GM23338 (cell line): ENCODE results near the gene NR1D1. TPM values are rescaled to one million over a fixed set of nuclear protein-coding genes. Genes with fewer than 3 reads are reported as not detected.

ENCODE experiments used
- ATAC-seq: fragments of 200-7000 bp; cut with Tn5 transposase; 3 replicates; pipeline ENCODE4 v1.9.1; 2020
- DNase-seq: peaks from one replicate; pipeline ENCODE4 v3.0.0-alpha.2; 2015; ENCODE audit warnings: low spot score
- H2AFZ ChIP-seq: fragments of 200-600 bp; sonication (generic); 2 replicates; pipeline ENCODE4 v1.8.0; 2016; ENCODE audit warnings: antibody characterized with exemption, mild to moderate bottlenecking, moderate library complexity
- H3F3A ChIP-seq: fragments of 200-600 bp; sonication (generic); replicated peaks from 2 replicates; pipeline ENCODE4 v1.8.0; 2017; ENCODE audit warnings: antibody characterized with exemption, mixed run types, low read depth
- H3K27ac ChIP-seq: fragments of 200-600 bp; sonication (generic); 2 replicates; pipeline ENCODE4 v1.6.1; 2016; ENCODE audit warnings: low read depth
- H3K27me3 ChIP-seq: fragments of 200-600 bp; sonication (generic); 2 replicates; pipeline ENCODE4 v1.8.0; 2016; ENCODE audit warnings: mild to moderate bottlenecking, mixed run types, moderate library complexity; ENCODE audit not compliant: insufficient read depth
- H3K36me3 ChIP-seq: fragments of 200-600 bp; sonication (generic); 2 replicates; pipeline ENCODE4 v1.8.0; 2016; ENCODE audit warnings: mild to moderate bottlenecking; ENCODE audit not compliant: insufficient read depth
- H3K4me1 ChIP-seq: fragments of 200-600 bp; sonication (generic); 2 replicates; pipeline ENCODE4 v1.8.0; 2016; ENCODE audit warnings: mild to moderate bottlenecking, moderate library complexity; ENCODE audit not compliant: insufficient read depth
- H3K4me2 ChIP-seq: fragments of 200-600 bp; sonication (generic); 2 replicates; pipeline ENCODE4 v1.7.1; 2017; ENCODE audit warnings: mixed run types
- H3K4me3 ChIP-seq: fragments of 200-600 bp; sonication (generic); 2 replicates; pipeline ENCODE4 v1.6.1; 2016; ENCODE audit warnings: mixed run types
- H3K79me2 ChIP-seq: fragments of 200-600 bp; sonication (generic); replicated peaks from 2 replicates; pipeline ENCODE4 v1.8.0; 2017; ENCODE audit warnings: mild to moderate bottlenecking; ENCODE audit not compliant: insufficient read depth
- H3K9me2 ChIP-seq: fragments of 200-600 bp; sonication (generic); 2 replicates; pipeline ENCODE4 v1.8.0; 2017; ENCODE audit not compliant: insufficient read depth
- H4K20me1 ChIP-seq: fragments of 200-600 bp; sonication (generic); replicated peaks from 2 replicates; pipeline ENCODE4 v1.8.0; 2017; ENCODE audit warnings: mild to moderate bottlenecking; ENCODE audit not compliant: insufficient read depth
- H3K27ac Mint-ChIP-seq: 2 replicates; pipeline ENCODE4 v1.8.0; 2020; ENCODE audit warnings: inconsistent platforms, mild to moderate bottlenecking, moderate library complexity, mixed read lengths
- H3K27me3 Mint-ChIP-seq: 3 replicates; pipeline ENCODE4 v1.8.0; 2022; ENCODE audit warnings: low read depth, mild to moderate bottlenecking, moderate library complexity, mixed read lengths, inconsistent platforms; ENCODE audit not compliant: insufficient read depth, poor library complexity
- H3K36me3 Mint-ChIP-seq: 3 replicates; pipeline ENCODE4 v1.8.0; 2021; ENCODE audit warnings: low read depth, mild to moderate bottlenecking, inconsistent platforms, moderate library complexity, mixed read lengths
- H3K4me1 Mint-ChIP-seq: 3 replicates; pipeline ENCODE4 v1.8.0; 2020; ENCODE audit warnings: mild to moderate bottlenecking, inconsistent platforms, mixed read lengths
- H3K4me3 Mint-ChIP-seq: 3 replicates; pipeline ENCODE4 v1.8.0; 2021; ENCODE audit warnings: moderate library complexity, mild to moderate bottlenecking, inconsistent platforms, mixed read lengths
- H3K9me3 Mint-ChIP-seq: 3 replicates; pipeline ENCODE4 v1.8.0; 2020; ENCODE audit warnings: moderate library complexity, mild to moderate bottlenecking, inconsistent platforms, mixed read lengths
- CREB1 ChIP-seq: fragments of 250-450 bp; sonication (Bioruptor Pico); IDR thresholded peaks from 2 replicates; pipeline ENCODE4 v1.5.0; 2020; ENCODE audit warnings: low read depth, mild to moderate bottlenecking, moderate library complexity
- EZH2 ChIP-seq: fragments of 200-600 bp; sonication (generic); IDR thresholded peaks from one replicate; pipeline ENCODE4 v1.8.0; 2017; ENCODE audit warnings: antibody characterized with exemption, mild to moderate bottlenecking, low read depth; ENCODE audit not compliant: unreplicated experiment
- EZH2phosphoT487 ChIP-seq: fragments of 200-600 bp; sonication (generic); IDR thresholded peaks from one replicate; pipeline ENCODE4 v1.8.1; 2018; ENCODE audit warnings: antibody characterized with exemption; ENCODE audit not compliant: unreplicated experiment
- JUNB ChIP-seq: IDR thresholded peaks from one replicate; pipeline ENCODE4 v1.6.1; 2016; ENCODE audit warnings: antibody characterized with exemption; ENCODE audit not compliant: unreplicated experiment
- NANOG ChIP-seq: IDR thresholded peaks from 2 replicates; pipeline ENCODE4 v1.6.1; 2016; ENCODE audit warnings: antibody characterized with exemption, borderline replicate concordance
- POLR2AphosphoS5 ChIP-seq: IDR thresholded peaks from 2 replicates; pipeline ENCODE4 v1.6.1; 2016; ENCODE audit warnings: antibody characterized with exemption, low read depth
- REST ChIP-seq: IDR thresholded peaks from one replicate; pipeline ENCODE4 v1.6.1; 2018; ENCODE audit warnings: antibody characterized with exemption; ENCODE audit not compliant: unreplicated experiment
- STAT1 ChIP-seq: IDR thresholded peaks from one replicate; pipeline ENCODE4 v1.6.1; 2016; ENCODE audit warnings: antibody characterized with exemption; ENCODE audit not compliant: unreplicated experiment
- ZNF114 ChIP-seq: fragments of 250-450 bp; sonication (Bioruptor Pico); IDR thresholded peaks from 2 replicates; pipeline ENCODE4 v1.5.0; 2020; ENCODE audit warnings: mild to moderate bottlenecking, moderate library complexity
- ZNF331 ChIP-seq: fragments of 250-450 bp; sonication (Bioruptor Pico); IDR thresholded peaks from 2 replicates; pipeline ENCODE4 v1.5.0; 2020; ENCODE audit warnings: low read depth, mild to moderate bottlenecking, moderate library complexity
- ZNF462 ChIP-seq: fragments of 250-450 bp; sonication (Bioruptor Pico); IDR thresholded peaks from 2 replicates; pipeline ENCODE4 v1.5.0; 2020; ENCODE audit warnings: mild to moderate bottlenecking, moderate library complexity
- polyA plus RNA-seq: library from polyadenylated mRNA; unstranded; fragments of >200 nt; fragmentation: Nextera tagmentation; extraction: Ambion mirVana; gene quantifications from 2 replicates; pipeline ENCODE4 v1.2.1, GENCODE V29; 2016
- total RNA-seq: library from RNA; depleted of rRNA; stranded (reverse); fragments of >200 nt; shearing (Covaris generic); gene quantifications from 2 replicates; pipeline ENCODE4 v1.2.3, GENCODE V29; 2014
- TF ChIP-seq, protein P1 (sequence below), 2 experiments: fragments of 200-600 bp in 1 of 2; sonication (generic) in 1 of 2; conservative IDR thresholded peaks; 2 replicates each; pipeline versions ENCODE4 v1.5.1 to v1.6.1; 2016 to 2017; ENCODE audit warnings: antibody characterized with exemption in 2 of 2, low read depth in 2 of 2, mild to moderate bottlenecking in 2 of 2, moderate library complexity in 1 of 2
- TF ChIP-seq, protein P2 (sequence below): IDR thresholded peaks from 2 replicates; pipeline ENCODE4 v1.6.1; 2016; ENCODE audit warnings: antibody characterized with exemption

The NR1D1 gene
- total and polyA plus RNA-seq, 2 experiments from 2014 or later: 3.3 to 4.2 TPM

DNA sequence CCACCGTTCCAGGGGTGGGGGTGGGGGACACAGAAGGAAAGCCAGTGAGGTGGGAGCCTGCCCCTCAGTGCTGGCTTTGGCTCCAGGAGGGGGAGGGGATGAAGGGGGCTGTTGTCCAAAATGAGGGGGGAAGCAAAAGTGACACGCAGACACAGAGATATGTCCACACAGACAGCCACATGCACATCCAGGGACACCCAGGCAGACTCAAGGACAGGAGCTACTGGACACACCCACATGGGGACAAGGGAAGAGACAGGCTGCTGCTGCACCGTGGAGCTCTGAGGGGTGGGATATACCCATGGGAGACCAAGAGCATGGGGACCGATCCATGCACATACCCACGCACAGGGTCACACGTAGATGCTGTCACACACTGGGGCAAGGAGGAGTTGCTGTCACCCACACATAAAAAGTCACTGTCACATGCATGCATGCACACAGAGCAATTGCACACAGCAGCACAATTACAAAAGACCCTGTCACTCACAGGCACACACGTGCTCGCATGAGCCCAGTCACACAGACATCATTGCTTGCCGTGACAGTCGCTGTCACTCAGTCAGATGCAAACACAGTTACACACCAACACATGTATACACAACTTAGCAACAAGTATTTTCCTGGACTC is 36.4 kb downstream of the NR1D1 start:
- Histone ChIP-seq H3K27me3 (peaks cover 20% of the 10 kb centered on the region), H3K36me3 (no peaks in the 10 kb centered on the region), H2AFZ (no peak overlapping the region), H3K27ac (no peak overlapping the region), H3K4me1 (peaks cover 43% of the 10 kb centered on the region), H3K4me2 (peak overlapping the region; percentile 89), H3F3A (0 out of 2 replicates have a peak, but pooled peaks cover 26% of the 10 kb centered on the region), H3K9me2 (no peaks in the 10 kb centered on the region), H3K4me3 (peak overlapping the region; percentile 92), H3K79me2 (no peaks in the 10 kb centered on the region), H4K20me1 (no peaks in the 10 kb centered on the region)
- Mint-ChIP-seq H3K27me3 (peaks cover 30% of the 10 kb centered on the region), H3K9me3 (no peaks in the 10 kb centered on the region), H3K4me3 (peak overlapping the region; percentile 82), H3K27ac (no peak overlapping the region), H3K4me1 (peaks cover 66% of the 10 kb centered on the region), H3K36me3 (no peaks in the 10 kb centered on the region)
- DNase-seq: no peak
- no peak for ATAC-seq
- TF ChIP-seq POLR2AphosphoS5 (no peak), CREB1 (CRISPR knock-in tag) (no peak), REST (no peak), ZNF462 (no peak), ZNF331 (CRISPR knock-in tag) (no peak), ZNF114 (no peak), STAT1 (no peak), NANOG (no peak), EZH2phosphoT487 (no peak), EZH2 (no peak), JUNB (no peak)
- TF ChIP-seq, protein P1, sequence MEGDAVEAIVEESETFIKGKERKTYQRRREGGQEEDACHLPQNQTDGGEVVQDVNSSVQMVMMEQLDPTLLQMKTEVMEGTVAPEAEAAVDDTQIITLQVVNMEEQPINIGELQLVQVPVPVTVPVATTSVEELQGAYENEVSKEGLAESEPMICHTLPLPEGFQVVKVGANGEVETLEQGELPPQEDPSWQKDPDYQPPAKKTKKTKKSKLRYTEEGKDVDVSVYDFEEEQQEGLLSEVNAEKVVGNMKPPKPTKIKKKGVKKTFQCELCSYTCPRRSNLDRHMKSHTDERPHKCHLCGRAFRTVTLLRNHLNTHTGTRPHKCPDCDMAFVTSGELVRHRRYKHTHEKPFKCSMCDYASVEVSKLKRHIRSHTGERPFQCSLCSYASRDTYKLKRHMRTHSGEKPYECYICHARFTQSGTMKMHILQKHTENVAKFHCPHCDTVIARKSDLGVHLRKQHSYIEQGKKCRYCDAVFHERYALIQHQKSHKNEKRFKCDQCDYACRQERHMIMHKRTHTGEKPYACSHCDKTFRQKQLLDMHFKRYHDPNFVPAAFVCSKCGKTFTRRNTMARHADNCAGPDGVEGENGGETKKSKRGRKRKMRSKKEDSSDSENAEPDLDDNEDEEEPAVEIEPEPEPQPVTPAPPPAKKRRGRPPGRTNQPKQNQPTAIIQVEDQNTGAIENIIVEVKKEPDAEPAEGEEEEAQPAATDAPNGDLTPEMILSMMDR (conservative IDR thresholded peaks at IDR 0.05; ENCODE audit: low read depth in 2 of 2): no peak
- TF ChIP-seq, protein P2, sequence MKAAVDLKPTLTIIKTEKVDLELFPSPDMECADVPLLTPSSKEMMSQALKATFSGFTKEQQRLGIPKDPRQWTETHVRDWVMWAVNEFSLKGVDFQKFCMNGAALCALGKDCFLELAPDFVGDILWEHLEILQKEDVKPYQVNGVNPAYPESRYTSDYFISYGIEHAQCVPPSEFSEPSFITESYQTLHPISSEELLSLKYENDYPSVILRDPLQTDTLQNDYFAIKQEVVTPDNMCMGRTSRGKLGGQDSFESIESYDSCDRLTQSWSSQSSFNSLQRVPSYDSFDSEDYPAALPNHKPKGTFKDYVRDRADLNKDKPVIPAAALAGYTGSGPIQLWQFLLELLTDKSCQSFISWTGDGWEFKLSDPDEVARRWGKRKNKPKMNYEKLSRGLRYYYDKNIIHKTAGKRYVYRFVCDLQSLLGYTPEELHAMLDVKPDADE: no peak
